Measurements from ENCODE around the gene CLCN6.

GRCh38 chr1:11787251-11787803, 18.7 kb upstream of the CLCN6 start:
- TF ChIP-seq EGR1 (IDR thresholded peaks at IDR 0.05) (no peak), CEBPB (IDR thresholded peaks at IDR 0.05) (no peak), FOXM1 (IDR thresholded peaks at IDR 0.05; ENCODE audit: borderline replicate concordance, low read depth) (no peak), REST (IDR thresholded peaks at IDR 0.05; ENCODE audit: low read depth) (no peak), EP300 (IDR thresholded peaks at IDR 0.05; ENCODE audit: borderline replicate concordance) (peak; percentile 11; the same call in 1 of the 2 replicates), TAF1 (IDR thresholded peaks at IDR 0.05; ENCODE audit: low read depth) (peak; percentile 35; the same call in 1 of the 2 replicates), CREB1 (IDR thresholded peaks at IDR 0.05; ENCODE audit: low read depth) (no peak), YY1 (IDR thresholded peaks at IDR 0.05; ENCODE audit: low read depth) (no peak), NFIC (IDR thresholded peaks at IDR 0.05) (peak; percentile 33)

All from Ishikawa (cell line).